WTC11 (cell line): Measurements from ENCODE around the gene MEIS1. TPM values are rescaled to one million over a fixed set of nuclear protein-coding genes. Genes with fewer than 3 reads are reported as not detected.

Experiments
- CDX4 ChIP-seq: fragments of 250-450 bp; sonication (Bioruptor Pico); IDR thresholded peaks from 2 replicates; pipeline ENCODE4 v1.9.0; 2021; ENCODE audit warnings: moderate library complexity, mild to moderate bottlenecking, inconsistent platforms, borderline replicate concordance
- E2F4 ChIP-seq: sonication (generic); formaldehyde crosslinking; IDR thresholded peaks from 2 replicates; pipeline ENCODE4 v1.8.1; 2022; ENCODE audit warnings: low read depth, mild to moderate bottlenecking, moderate library complexity, missing genetic modification reagents, borderline replicate concordance
- GRHL2 ChIP-seq: fragments of 250-450 bp; sonication (Bioruptor Pico); IDR thresholded peaks from 2 replicates; pipeline ENCODE4 v1.8.0; 2022; ENCODE audit warnings: mild to moderate bottlenecking, moderate library complexity; ENCODE audit not compliant: insufficient replicate concordance, severe bottlenecking
- GTF2I ChIP-seq: fragments of 250-450 bp; sonication (Bioruptor Pico); conservative IDR thresholded peaks from 2 replicates; pipeline ENCODE4 v1.4.0; 2021; ENCODE audit warnings: mild to moderate bottlenecking
- NFYB ChIP-seq: sonication (generic); formaldehyde crosslinking; conservative IDR thresholded peaks from 2 replicates; pipeline ENCODE4 v1.8.0; 2022; ENCODE audit warnings: low read depth, missing genetic modification reagents
- RELA ChIP-seq: sonication (generic); formaldehyde crosslinking; IDR thresholded peaks from 2 replicates; pipeline ENCODE4 v1.8.1; 2022; ENCODE audit warnings: missing genetic modification reagents, mild to moderate bottlenecking, borderline replicate concordance
- RORB ChIP-seq: fragments of 250-450 bp; sonication (Bioruptor Pico); IDR thresholded peaks from 2 replicates; pipeline ENCODE4 v1.9.0; 2021; ENCODE audit warnings: mild to moderate bottlenecking
- ZNF219 ChIP-seq: sonication (generic); formaldehyde crosslinking; IDR thresholded peaks from 2 replicates; pipeline ENCODE4 v1.8.0; 2023; ENCODE audit warnings: missing genetic modification reagents, mild to moderate bottlenecking, borderline replicate concordance
- total RNA-seq: library from RNA; stranded (reverse); gene quantifications from 3 replicates; pipeline ENCODE4 v1.2.3, GENCODE V29; 2021
- TF ChIP-seq, protein P1 (sequence below): fragments of 250-450 bp; sonication (Bioruptor Pico); IDR thresholded peaks from 2 replicates; pipeline ENCODE4 v1.9.0; 2021; ENCODE audit warnings: mild to moderate bottlenecking, borderline replicate concordance
- TF ChIP-seq, protein P2 (sequence below): sonication (generic); formaldehyde crosslinking; IDR thresholded peaks from 2 replicates; pipeline ENCODE4 v1.8.1; 2023; ENCODE audit warnings: mild to moderate bottlenecking, missing genetic modification reagents
- TF ChIP-seq, protein P3 (sequence below): sonication (generic); formaldehyde crosslinking; IDR thresholded peaks from 2 replicates; pipeline ENCODE4 v1.8.0; 2022; ENCODE audit warnings: missing genetic modification reagents
- TF ChIP-seq, protein P4 (sequence below): sonication (generic); formaldehyde crosslinking; IDR thresholded peaks from 2 replicates; pipeline ENCODE4 v1.8.0; 2022; ENCODE audit warnings: mild to moderate bottlenecking, missing genetic modification reagents
- TF ChIP-seq, protein P5 (sequence below): sonication (generic); formaldehyde crosslinking; IDR thresholded peaks from 2 replicates; pipeline ENCODE4 v1.8.1; 2022; ENCODE audit warnings: missing genetic modification reagents, borderline replicate concordance

Gene MEIS1
- total RNA-seq, 1 experiment from 2014 or later: 0.48 TPM

DNA sequence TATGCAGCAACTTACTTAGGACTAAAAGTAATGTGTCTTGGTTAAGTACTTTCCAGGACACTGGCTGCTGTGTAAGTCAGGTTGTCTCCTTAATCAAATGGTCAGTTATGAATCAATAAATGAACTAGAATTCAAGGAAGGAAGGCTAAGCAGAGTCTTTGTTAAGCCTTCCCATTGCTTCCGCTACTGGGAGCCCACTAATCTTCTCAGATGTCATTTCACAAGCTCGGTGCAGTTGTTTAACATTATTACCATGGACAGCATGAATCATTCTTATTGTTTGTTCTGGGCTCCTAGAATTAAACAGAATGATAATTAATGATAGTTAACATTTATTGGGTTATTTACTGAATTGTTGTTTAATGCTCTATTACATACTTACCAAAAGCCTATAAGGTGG, 26.0 kb upstream of the MEIS1 start (continued):
- TF ChIP-seq, protein P1, sequence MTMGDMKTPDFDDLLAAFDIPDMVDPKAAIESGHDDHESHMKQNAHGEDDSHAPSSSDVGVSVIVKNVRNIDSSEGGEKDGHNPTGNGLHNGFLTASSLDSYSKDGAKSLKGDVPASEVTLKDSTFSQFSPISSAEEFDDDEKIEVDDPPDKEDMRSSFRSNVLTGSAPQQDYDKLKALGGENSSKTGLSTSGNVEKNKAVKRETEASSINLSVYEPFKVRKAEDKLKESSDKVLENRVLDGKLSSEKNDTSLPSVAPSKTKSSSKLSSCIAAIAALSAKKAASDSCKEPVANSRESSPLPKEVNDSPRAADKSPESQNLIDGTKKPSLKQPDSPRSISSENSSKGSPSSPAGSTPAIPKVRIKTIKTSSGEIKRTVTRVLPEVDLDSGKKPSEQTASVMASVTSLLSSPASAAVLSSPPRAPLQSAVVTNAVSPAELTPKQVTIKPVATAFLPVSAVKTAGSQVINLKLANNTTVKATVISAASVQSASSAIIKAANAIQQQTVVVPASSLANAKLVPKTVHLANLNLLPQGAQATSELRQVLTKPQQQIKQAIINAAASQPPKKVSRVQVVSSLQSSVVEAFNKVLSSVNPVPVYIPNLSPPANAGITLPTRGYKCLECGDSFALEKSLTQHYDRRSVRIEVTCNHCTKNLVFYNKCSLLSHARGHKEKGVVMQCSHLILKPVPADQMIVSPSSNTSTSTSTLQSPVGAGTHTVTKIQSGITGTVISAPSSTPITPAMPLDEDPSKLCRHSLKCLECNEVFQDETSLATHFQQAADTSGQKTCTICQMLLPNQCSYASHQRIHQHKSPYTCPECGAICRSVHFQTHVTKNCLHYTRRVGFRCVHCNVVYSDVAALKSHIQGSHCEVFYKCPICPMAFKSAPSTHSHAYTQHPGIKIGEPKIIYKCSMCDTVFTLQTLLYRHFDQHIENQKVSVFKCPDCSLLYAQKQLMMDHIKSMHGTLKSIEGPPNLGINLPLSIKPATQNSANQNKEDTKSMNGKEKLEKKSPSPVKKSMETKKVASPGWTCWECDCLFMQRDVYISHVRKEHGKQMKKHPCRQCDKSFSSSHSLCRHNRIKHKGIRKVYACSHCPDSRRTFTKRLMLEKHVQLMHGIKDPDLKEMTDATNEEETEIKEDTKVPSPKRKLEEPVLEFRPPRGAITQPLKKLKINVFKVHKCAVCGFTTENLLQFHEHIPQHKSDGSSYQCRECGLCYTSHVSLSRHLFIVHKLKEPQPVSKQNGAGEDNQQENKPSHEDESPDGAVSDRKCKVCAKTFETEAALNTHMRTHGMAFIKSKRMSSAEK: no peak
- TF ChIP-seq, protein P2, sequence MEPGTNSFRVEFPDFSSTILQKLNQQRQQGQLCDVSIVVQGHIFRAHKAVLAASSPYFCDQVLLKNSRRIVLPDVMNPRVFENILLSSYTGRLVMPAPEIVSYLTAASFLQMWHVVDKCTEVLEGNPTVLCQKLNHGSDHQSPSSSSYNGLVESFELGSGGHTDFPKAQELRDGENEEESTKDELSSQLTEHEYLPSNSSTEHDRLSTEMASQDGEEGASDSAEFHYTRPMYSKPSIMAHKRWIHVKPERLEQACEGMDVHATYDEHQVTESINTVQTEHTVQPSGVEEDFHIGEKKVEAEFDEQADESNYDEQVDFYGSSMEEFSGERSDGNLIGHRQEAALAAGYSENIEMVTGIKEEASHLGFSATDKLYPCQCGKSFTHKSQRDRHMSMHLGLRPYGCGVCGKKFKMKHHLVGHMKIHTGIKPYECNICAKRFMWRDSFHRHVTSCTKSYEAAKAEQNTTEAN: no peak
- TF ChIP-seq ZNF219 (no peak), E2F4 (CRISPR knock-in tag) (no peak), RORB (CRISPR knock-in tag) (no peak), NFYB (CRISPR knock-in tag) (no peak), GRHL2 (CRISPR knock-in tag) (no peak), RELA (no peak), CDX4 (CRISPR knock-in tag) (no peak), GTF2I (CRISPR knock-in tag) (no peak)
- TF ChIP-seq, protein P3, sequence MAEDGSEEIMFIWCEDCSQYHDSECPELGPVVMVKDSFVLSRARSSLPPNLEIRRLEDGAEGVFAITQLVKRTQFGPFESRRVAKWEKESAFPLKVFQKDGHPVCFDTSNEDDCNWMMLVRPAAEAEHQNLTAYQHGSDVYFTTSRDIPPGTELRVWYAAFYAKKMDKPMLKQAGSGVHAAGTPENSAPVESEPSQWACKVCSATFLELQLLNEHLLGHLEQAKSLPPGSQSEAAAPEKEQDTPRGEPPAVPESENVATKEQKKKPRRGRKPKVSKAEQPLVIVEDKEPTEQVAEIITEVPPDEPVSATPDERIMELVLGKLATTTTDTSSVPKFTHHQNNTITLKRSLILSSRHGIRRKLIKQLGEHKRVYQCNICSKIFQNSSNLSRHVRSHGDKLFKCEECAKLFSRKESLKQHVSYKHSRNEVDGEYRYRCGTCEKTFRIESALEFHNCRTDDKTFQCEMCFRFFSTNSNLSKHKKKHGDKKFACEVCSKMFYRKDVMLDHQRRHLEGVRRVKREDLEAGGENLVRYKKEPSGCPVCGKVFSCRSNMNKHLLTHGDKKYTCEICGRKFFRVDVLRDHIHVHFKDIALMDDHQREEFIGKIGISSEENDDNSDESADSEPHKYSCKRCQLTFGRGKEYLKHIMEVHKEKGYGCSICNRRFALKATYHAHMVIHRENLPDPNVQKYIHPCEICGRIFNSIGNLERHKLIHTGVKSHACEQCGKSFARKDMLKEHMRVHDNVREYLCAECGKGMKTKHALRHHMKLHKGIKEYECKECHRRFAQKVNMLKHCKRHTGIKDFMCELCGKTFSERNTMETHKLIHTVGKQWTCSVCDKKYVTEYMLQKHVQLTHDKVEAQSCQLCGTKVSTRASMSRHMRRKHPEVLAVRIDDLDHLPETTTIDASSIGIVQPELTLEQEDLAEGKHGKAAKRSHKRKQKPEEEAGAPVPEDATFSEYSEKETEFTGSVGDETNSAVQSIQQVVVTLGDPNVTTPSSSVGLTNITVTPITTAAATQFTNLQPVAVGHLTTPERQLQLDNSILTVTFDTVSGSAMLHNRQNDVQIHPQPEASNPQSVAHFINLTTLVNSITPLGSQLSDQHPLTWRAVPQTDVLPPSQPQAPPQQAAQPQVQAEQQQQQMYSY (CRISPR knock-in tag): no peak
- TF ChIP-seq, protein P4, sequence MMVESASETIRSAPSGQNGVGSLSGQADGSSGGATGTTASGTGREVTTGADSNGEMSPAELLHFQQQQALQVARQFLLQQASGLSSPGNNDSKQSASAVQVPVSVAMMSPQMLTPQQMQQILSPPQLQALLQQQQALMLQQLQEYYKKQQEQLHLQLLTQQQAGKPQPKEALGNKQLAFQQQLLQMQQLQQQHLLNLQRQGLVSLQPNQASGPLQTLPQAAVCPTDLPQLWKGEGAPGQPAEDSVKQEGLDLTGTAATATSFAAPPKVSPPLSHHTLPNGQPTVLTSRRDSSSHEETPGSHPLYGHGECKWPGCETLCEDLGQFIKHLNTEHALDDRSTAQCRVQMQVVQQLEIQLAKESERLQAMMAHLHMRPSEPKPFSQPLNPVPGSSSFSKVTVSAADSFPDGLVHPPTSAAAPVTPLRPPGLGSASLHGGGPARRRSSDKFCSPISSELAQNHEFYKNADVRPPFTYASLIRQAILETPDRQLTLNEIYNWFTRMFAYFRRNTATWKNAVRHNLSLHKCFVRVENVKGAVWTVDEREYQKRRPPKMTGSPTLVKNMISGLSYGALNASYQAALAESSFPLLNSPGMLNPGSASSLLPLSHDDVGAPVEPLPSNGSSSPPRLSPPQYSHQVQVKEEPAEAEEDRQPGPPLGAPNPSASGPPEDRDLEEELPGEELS (CRISPR knock-in tag): no peak
- TF ChIP-seq, protein P5, sequence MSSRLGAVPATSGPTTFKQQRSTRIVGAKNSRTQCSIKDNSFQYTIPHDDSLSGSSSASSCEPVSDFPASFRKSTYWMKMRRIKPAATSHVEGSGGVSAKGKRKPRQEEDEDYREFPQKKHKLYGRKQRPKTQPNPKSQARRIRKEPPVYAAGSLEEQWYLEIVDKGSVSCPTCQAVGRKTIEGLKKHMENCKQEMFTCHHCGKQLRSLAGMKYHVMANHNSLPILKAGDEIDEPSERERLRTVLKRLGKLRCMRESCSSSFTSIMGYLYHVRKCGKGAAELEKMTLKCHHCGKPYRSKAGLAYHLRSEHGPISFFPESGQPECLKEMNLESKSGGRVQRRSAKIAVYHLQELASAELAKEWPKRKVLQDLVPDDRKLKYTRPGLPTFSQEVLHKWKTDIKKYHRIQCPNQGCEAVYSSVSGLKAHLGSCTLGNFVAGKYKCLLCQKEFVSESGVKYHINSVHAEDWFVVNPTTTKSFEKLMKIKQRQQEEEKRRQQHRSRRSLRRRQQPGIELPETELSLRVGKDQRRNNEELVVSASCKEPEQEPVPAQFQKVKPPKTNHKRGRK (CRISPR knock-in tag): no peak
- TF ChIP-seq, all 79 proteins: peak for 0
